Type B pancreatic cell (in vitro differentiated cells): ENCODE data around the gene TMSB4X. TPM values are rescaled to one million over a fixed set of nuclear protein-coding genes. Genes with fewer than 3 reads are reported as not detected.

Experiments used
- DNase-seq: peaks from one replicate; pipeline ENCODE4 v3.0.0; 2021; ENCODE audit warnings: mixed read lengths; ENCODE audit not compliant: unreplicated experiment; ENCODE audit errors: extremely low spot score
- H3K27ac Mint-ChIP-seq: 2 replicates; pipeline ENCODE4 v1.8.0; 2021; ENCODE audit warnings: mild to moderate bottlenecking, mixed read lengths
- H3K27me3 Mint-ChIP-seq: 2 replicates; pipeline ENCODE4 v1.8.0; 2021; ENCODE audit warnings: mixed read lengths
- H3K36me3 Mint-ChIP-seq: 2 replicates; pipeline ENCODE4 v1.8.0; 2021; ENCODE audit warnings: mixed read lengths
- H3K4me1 Mint-ChIP-seq: one replicate; pipeline ENCODE4 v1.8.0; 2021; ENCODE audit warnings: mixed read lengths; ENCODE audit not compliant: unreplicated experiment
- H3K4me3 Mint-ChIP-seq: 2 replicates; pipeline ENCODE4 v1.8.0; 2021; ENCODE audit warnings: mild to moderate bottlenecking, mixed read lengths
- H3K9me3 Mint-ChIP-seq: 2 replicates; pipeline ENCODE4 v1.8.0; 2021; ENCODE audit warnings: mixed read lengths
- CTCF ChIP-seq: fragments of 200-600 bp; sonication (generic); conservative IDR thresholded peaks from 2 replicates; pipeline ENCODE4 v1.5.0; 2021; ENCODE audit warnings: antibody characterized with exemption, mild to moderate bottlenecking
- total RNA-seq: library from RNA; stranded (reverse); gene quantifications from 2 replicates; pipeline ENCODE4 v1.2.1, GENCODE V29; 2021; ENCODE audit warnings: low replicate concordance

The TMSB4X gene
- total RNA-seq, 1 donor from 2014 or later, result 1,981 TPM

GRCh38 chrX:13005661-13006473 lies 31.0 kb downstream of the TMSB4X start:
- Mint-ChIP-seq H3K27me3 (no peaks in the 10 kb centered on the region), H3K4me3 (no peak overlapping the region), H3K27ac (no peak overlapping the region), H3K36me3 (no peaks in the 10 kb centered on the region), H3K4me1 (peaks cover 6% of the 10 kb centered on the region), H3K9me3 (peaks cover 4% of the 10 kb centered on the region)
- DNase-seq, result no peak
- TF ChIP-seq CTCF, result no peak

DNA sequence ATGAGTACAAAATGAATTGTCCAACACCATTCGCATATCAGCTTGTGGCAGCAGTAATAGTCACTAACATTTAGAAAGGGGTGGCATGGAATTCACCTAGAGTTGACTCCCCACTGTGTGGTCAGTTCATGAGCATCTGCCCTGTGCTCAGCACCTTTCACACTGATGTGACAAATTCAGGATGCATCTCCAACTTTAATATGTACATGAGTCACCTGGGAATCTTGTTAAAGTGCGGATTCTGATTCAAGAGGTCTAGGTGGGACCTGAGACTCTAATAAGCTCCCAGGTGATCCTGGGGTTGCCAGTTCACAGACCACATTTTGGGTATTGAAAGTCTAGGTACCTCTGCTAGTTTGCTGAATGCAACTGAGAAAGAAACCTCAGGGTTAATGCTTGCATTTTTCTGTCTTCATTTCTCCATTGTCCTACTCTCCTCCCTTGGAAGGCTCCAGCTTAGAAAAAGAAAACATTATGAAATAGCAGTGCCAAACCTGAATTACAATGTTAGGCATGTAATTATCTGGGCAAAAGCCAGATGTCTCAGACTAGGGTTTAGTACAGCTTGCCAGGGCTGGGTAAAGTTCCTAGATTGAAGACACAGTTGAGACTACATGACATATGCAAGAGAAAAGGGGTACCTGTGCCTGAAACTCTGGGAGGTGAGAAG lies 32.7 kb downstream of the TMSB4X start:
- peaks cover 6% of the 10 kb centered on the region for H3K4me1 Mint-ChIP-seq
- no peaks in the 10 kb centered on the region for H3K27me3 Mint-ChIP-seq
- H3K4me3 Mint-ChIP-seq, result no peak overlapping the region
- peaks cover 4% of the 10 kb centered on the region for H3K9me3 Mint-ChIP-seq
- no peak overlapping the region for H3K27ac Mint-ChIP-seq
- H3K36me3 Mint-ChIP-seq, result no peaks in the 10 kb centered on the region
- no peak for TF ChIP-seq CTCF
- DNase-seq, result no peak

DNA sequence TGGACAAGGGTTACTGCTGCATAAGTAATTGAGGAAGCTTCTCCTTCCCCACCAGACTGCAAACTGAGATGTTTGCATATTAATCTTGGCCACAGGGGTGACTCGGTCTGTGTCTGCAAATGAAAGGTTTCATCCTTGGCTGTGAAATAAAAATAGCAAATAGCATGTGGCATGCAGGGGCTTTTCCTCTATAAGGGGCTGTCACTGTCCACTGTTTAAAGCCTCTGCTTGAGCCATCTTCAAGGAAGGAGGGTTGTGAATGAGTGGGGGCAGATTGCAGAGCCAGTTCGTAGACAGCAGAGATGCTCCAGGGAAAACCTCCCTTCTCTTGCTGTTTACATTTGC lies 33.3 kb downstream of the TMSB4X start:
- Mint-ChIP-seq H3K4me3 (no peak overlapping the region), H3K27ac (no peak overlapping the region), H3K27me3 (no peaks in the 10 kb centered on the region), H3K36me3 (no peaks in the 10 kb centered on the region), H3K4me1 (peaks cover 6% of the 10 kb centered on the region), H3K9me3 (peaks cover 4% of the 10 kb centered on the region)
- no peak for DNase-seq
- TF ChIP-seq CTCF, result no peak

GRCh38 chrX:13008851-13009250 lies 33.9 kb downstream of the TMSB4X start:
- Mint-ChIP-seq H3K4me3 (no peak overlapping the region), H3K4me1 (peaks cover 11% of the 10 kb centered on the region), H3K9me3 (peaks cover 8% of the 10 kb centered on the region), H3K36me3 (no peaks in the 10 kb centered on the region), H3K27me3 (no peaks in the 10 kb centered on the region), H3K27ac (no peak overlapping the region)
- TF ChIP-seq CTCF, result no peak
- DNase-seq, result no peak

DNA sequence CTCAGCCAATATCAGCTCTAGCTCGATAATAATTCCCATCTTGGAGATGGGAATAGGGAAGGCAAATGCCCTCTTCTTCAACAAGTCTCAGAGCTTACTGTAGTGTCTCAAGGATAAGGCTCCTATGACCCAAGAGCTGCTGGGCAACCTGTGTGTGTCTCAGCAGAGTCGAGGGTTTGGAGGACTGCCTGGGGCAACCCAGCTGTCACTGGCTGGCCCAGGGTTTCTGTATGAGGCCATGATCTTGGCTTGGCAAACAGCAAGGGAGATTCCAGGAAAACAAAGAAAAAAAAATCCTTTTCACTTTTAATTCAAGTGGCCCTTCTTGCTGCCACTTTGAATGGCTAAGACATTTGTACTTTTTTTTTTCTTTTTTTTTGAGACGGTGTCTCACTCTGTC lies 34.4 kb downstream of the TMSB4X start:
- TF ChIP-seq CTCF, result no peak
- Mint-ChIP-seq H3K36me3 (no peaks in the 10 kb centered on the region), H3K27ac (no peak overlapping the region), H3K9me3 (peaks cover 8% of the 10 kb centered on the region), H3K4me1 (peaks cover 11% of the 10 kb centered on the region), H3K4me3 (no peak overlapping the region), H3K27me3 (no peaks in the 10 kb centered on the region)
- no peak for DNase-seq
